GM12878 (cell line): ENCODE results near the gene RABEP1. TPM values are rescaled to one million over a fixed set of nuclear protein-coding genes. Genes with fewer than 3 reads are reported as not detected.
A peak's percentile ranks its signal among the peaks of the same experiment; 100 is the strongest.

Experiments used
- ATAC-seq: fragments of 200-7000 bp; cut with Tn5 transposase; 3 replicates; pipeline ENCODE4 v1.9.1; 2020; ENCODE audit warnings: mild to moderate bottlenecking, moderate library complexity
- BruUV-seq: library from RNA; stranded (reverse); fragments of 400-500 nt; replicated peaks from 2 replicates; lab custom pipeline; 2021; lab: Mats Ljungman, UMichigan
- CTCF ChIA-PET: fragments of 300-600 bp; sonication (Branson Sonifier 250); formaldehyde crosslinking; extraction: SDS; loops from one replicate; lab custom pipeline; 2021; ENCODE audit warnings: inconsistent platforms; lab: Yijun Ruan, JAX
- POLR2A ChIA-PET: fragments of 350-600 bp; formaldehyde crosslinking; extraction: SDS; loops from one replicate; lab custom pipeline; 2021; ENCODE audit warnings: inconsistent platforms; lab: Charles Lee
- RAD21 ChIA-PET: fragments of 300-600 bp; sonication (Branson Sonifier 250); formaldehyde crosslinking; loops from one replicate; lab custom pipeline; 2023; ENCODE audit warnings: antibody characterized with exemption; ENCODE audit not compliant: unreplicated experiment; lab: Charles Lee
- SMC1A ChIA-PET: fragments of 300-600 bp; sonication (Branson Sonifier 250); formaldehyde crosslinking; loops from one replicate; lab custom pipeline; 2023; ENCODE audit not compliant: unreplicated experiment, uncharacterized antibody; lab: Charles Lee
- DNase-seq: peaks from one replicate; pipeline ENCODE4 v3.0.0-alpha.2; 2011; ENCODE audit warnings: low read depth, low spot score
- FAIRE-seq: peaks from 3 replicates; lab custom pipeline; 2011; peaks lifted over from hg19 to GRCh38; lab: Jason Lieb, UNC
- H2AFZ ChIP-seq: 2 replicates; pipeline ENCODE4 v1.6.0; 2011; ENCODE audit warnings: low read depth, low read length, control low read depth; ENCODE audit not compliant: control insufficient read depth
- H3K27ac ChIP-seq: 2 replicates; pipeline ENCODE4 v1.5.1; 2011; ENCODE audit warnings: control low read depth; ENCODE audit not compliant: control insufficient read depth, insufficient read depth
- H3K27me3 ChIP-seq, 2 experiments: replicated peaks in 1 of 2; 2 replicates each; pipeline versions ENCODE4 v1.6.0 to v1.6.1; 2011; ENCODE audit warnings: low read length in 1 of 2; ENCODE audit not compliant: control insufficient read depth in 2 of 2, insufficient read depth in 2 of 2
- H3K36me3 ChIP-seq, 2 experiments: 2 replicates each; pipeline ENCODE4 v1.5.1; 2011; ENCODE audit warnings: low read length in 1 of 2; ENCODE audit not compliant: control insufficient read depth in 2 of 2, insufficient read depth in 2 of 2
- H3K4me1 ChIP-seq: 2 replicates; pipeline ENCODE4 v1.6.1; 2011; ENCODE audit warnings: mild to moderate bottlenecking, low read length, moderate library complexity, mixed read lengths; ENCODE audit not compliant: control insufficient read depth, insufficient read depth
- H3K4me2 ChIP-seq: 2 replicates; pipeline ENCODE4 v1.6.0; 2011; ENCODE audit warnings: control low read depth; ENCODE audit not compliant: control insufficient read depth, insufficient read depth
- H3K4me3 ChIP-seq: fragments of 200-600 bp; sonication (generic); 2 replicates; pipeline ENCODE4 v1.5.1; 2016
- H3K79me2 ChIP-seq: 2 replicates; pipeline ENCODE4 v1.6.0; 2011; ENCODE audit warnings: low read length; ENCODE audit not compliant: control insufficient read depth, insufficient read depth
- H3K9ac ChIP-seq: 2 replicates; pipeline ENCODE4 v1.8.0; 2011; ENCODE audit warnings: low read length, control low read depth, mixed read lengths; ENCODE audit not compliant: control insufficient read depth, insufficient read depth
- H3K9me3 ChIP-seq: replicated peaks from 3 replicates; pipeline ENCODE4 v1.5.1; 2011; ENCODE audit warnings: mild to moderate bottlenecking, low read length; ENCODE audit not compliant: control insufficient read depth, insufficient read depth
- H4K20me1 ChIP-seq: 2 replicates; pipeline ENCODE4 v1.6.0; 2011; ENCODE audit not compliant: control insufficient read depth, insufficient read depth
- CHD1 ChIP-seq: IDR thresholded peaks from 2 replicates; pipeline ENCODE4 v1.6.1; 2012; ENCODE audit warnings: low read depth, low read length, improper control_type of control experiment
- HDAC2 ChIP-seq: fragments of 200-600 bp; sonication (generic); IDR thresholded peaks from 2 replicates; pipeline ENCODE4 v1.6.1; 2017
- MTA3 ChIP-seq: IDR thresholded peaks from 2 replicates; pipeline ENCODE4 v1.6.1; 2012; ENCODE audit warnings: low read length, inconsistent platforms, borderline replicate concordance
- MXI1 ChIP-seq: fragments of 150-350 bp; IDR thresholded peaks from 2 replicates; pipeline ENCODE4 v1.6.1; 2011; ENCODE audit warnings: low read depth, mild to moderate bottlenecking, inconsistent platforms, low read length, improper control_type of control experiment
- NBN ChIP-seq: fragments of 450-650 bp; IDR thresholded peaks from 2 replicates; pipeline ENCODE4 v1.6.1; 2016
- NRF1 ChIP-seq: conservative IDR thresholded peaks from 2 replicates; pipeline ENCODE4 v1.6.1; 2011; ENCODE audit warnings: mild to moderate bottlenecking, low read depth, low read length, improper control_type of control experiment
- TCF3 ChIP-seq: IDR thresholded peaks from 2 replicates; pipeline ENCODE4 v1.6.1; 2012; ENCODE audit warnings: low read depth, mild to moderate bottlenecking, low read length, borderline replicate concordance; ENCODE audit not compliant: insufficient read depth
- YY1 ChIP-seq: IDR thresholded peaks from 2 replicates; pipeline ENCODE4 v1.6.1; 2011; ENCODE audit warnings: low read depth, mild to moderate bottlenecking, low read length
- whole genome bisulfite sequencing: methylation state at CpG from one replicate; pipeline ENCODE4 v1.1.6; 2016; ENCODE audit warnings: low lambda C conversion rate; ENCODE audit not compliant: insufficient replicate concordance, insufficient coverage; ENCODE audit errors: missing lambda C conversion rate; 5-methylcytosine and 5-hydroxymethylcytosine counted together
- in situ Hi-C: fragments of 300-500 bp; cut with MboI; formaldehyde crosslinking; loops from 9 replicates; pipeline ENCODE4 v1.14.3; 2018; ENCODE audit warnings: mixed read lengths
- intact Hi-C: fragments of 100-400 bp; cut with micrococcal nuclease; formaldehyde crosslinking; loops from one replicate; pipeline ENCODE4 v1.14.2; 2022; ENCODE audit not compliant: unreplicated experiment
- polyA plus RNA-seq, 11 experiments: library from polyadenylated mRNA; depleted of rRNA in 4 of 11; unstranded in 6 of 11; stranded (reverse) in 5 of 11; fragments of >200 nt; fragmentation: Nextera tagmentation in 4 of 11; fragmentation: Illumina TruSeq in 1 of 11; extraction: Ambion mirVana in 4 of 11; extraction: Trizol in 1 of 11; gene quantifications; 1 replicate in 1 of 11; 2 replicates in 10 of 11; pipeline versions ENCODE4 v1.2.1 to v1.2.3, GENCODE V29; 2011 to 2016; ENCODE audit warnings: inconsistent platforms in 2 of 11, missing spikeins in 2 of 11, low read depth in 1 of 11
- total RNA-seq, 4 experiments: library from RNA; depleted of rRNA in 3 of 4; stranded (reverse); fragments of >200 nt in 3 of 4; fragmentation: Illumina TruSeq in 1 of 4; extraction: Trizol in 1 of 4; gene quantifications; 2 replicates each; pipeline versions ENCODE4 v1.2.1 to v1.2.3, GENCODE V29; 2013 to 2021
- TF ChIP-seq, protein P1 (sequence below): IDR thresholded peaks from 2 replicates; pipeline ENCODE4 v1.6.1; 2011; ENCODE audit warnings: low read depth, low read length, improper control_type of control experiment, borderline replicate concordance
- TF ChIP-seq, protein P2 (sequence below): fragments of 450-650 bp; IDR thresholded peaks from 2 replicates; pipeline ENCODE4 v1.6.1; 2017; ENCODE audit warnings: mild to moderate bottlenecking
- TF ChIP-seq, protein P3 (sequence below): fragments of 450-650 bp; IDR thresholded peaks from 2 replicates; pipeline ENCODE4 v1.6.1; 2016; ENCODE audit warnings: mild to moderate bottlenecking, moderate library complexity, borderline replicate concordance
- TF ChIP-seq, protein P4 (sequence below): fragments of 450-650 bp; conservative IDR thresholded peaks from 2 replicates; pipeline ENCODE4 v1.6.1; 2017; ENCODE audit warnings: mild to moderate bottlenecking, moderate library complexity

The RABEP1 gene
- total and polyA plus RNA-seq, 10 of the 15 experiments (the other 5 are each of a cell fraction or from before 2014, with no cell fraction given) = 13.4 to 71.4 (median 59.8) TPM

DNA sequence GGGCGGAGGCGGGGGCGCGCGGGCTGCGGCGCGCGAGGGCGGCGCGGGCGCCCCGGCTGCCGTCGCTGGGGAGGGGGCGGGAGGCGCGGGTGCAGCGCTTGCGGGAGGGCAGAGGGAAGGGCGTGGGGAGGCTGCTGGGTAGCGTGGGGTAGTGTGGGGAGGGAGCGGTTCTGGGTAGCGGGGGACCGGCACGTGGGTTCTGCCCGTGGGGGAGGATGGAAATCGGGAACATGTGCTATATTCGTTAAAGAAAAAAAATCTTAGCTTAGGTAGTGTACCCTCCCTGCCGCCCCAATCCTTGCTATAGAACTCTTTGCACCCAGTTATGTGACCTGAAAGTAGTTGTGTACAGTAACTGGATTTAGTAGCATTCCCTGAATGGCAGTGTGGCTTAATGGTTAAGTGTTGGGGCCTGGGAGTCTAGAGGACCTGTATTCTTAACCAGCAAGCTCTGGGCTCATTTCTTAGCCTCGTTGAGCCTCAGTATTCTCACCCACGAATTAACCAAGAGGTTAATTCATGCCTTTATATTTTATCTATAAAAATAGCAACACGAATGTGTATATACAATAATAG is 646 bp downstream of the RABEP1 start (continued):
- TF ChIP-seq TCF3 = no peak
- no peak for TF ChIP-seq HDAC2

DNA sequence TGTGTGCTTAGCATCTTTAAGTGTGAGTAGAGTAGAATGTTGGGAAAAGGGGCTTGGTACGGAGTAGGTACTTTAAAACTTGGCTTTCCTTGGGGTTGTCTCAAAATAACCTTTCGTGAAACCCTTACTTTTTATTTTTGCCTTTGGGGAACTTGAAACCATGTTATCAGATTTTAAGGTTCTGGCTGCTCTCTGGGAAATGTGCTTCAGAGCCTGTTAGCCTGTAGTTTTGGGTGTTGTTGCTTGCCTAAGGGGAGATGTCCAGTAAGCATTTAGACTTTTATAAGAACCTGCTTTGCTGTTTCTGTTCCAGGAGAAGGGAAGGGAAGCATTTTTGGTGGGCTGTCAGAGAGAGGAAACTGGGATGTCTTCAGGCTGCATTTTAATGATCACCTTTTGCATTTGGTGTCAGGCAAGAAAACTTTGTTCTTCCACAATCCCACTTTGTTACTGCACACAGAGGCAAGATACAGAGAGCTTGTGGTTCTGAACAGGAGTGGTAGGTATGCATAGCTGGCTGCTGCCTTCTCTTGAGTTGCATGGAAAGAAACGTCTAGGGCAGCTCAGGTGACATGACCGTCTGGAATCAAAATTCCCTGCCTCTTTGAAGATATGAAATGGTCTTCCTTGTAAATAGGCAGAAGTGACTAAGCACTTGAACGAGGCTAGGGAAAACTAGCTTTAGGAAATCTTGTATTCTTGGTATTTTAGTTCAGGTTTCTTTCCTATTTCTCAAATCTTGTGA is 1.7 kb downstream of the RABEP1 start:
- peaks cover 14% of the 10 kb centered on the region for H3K4me1 ChIP-seq
- H3K27me3 ChIP-seq = no peaks in the 10 kb centered on the region
- WGBS = 2% methylated on average over 5 of the region's 5 CpGs
- in situ Hi-C loops = no loop called here
- H3K79me2 ChIP-seq = peaks cover 64% of the 10 kb centered on the region
- ChIA-PET SMC1A (interaction anchor here (0.8 to 6.1 kb wide), 12 partner anchors 10 to 140 kb away, joined by 3 to 65 read pairs (median 4); no protein-coding TSS in a partner anchor), POLR2A (interaction anchor here (0.7 to 7.1 kb wide), 9 partner anchors 13 to 332 kb away, joined by 3 to 45 read pairs (median 4); partner anchors contain the start of gene ENO3), CTCF (interaction anchor here (0.7 to 4.9 kb wide), 8 partner anchors 13 to 266 kb away, joined by 3 to 26 read pairs (median 5); partner anchors contain the start of gene C1QBP), RAD21 (interaction anchor here (0.8 to 1.9 kb wide), 9 partner anchors 13 to 136 kb away, joined by 3 to 4 read pairs (median 3); partner anchors contain the start of gene NUP88)
- peak; percentile 21 for ATAC-seq
- no peak overlapping the region for H2AFZ ChIP-seq
- peak overlapping the region; percentile 99 for H3K4me2 ChIP-seq
- H3K36me3 ChIP-seq = peaks cover 0 to 7% of the 10 kb centered on the region in 2 experiments; a peak in 1 of 4 replicates
- FAIRE-seq = no peak
- no peak for DNase-seq
- H3K9me3 ChIP-seq = no peaks in the 10 kb centered on the region
- intact Hi-C loops = no loop called here
- peak overlapping the region; percentile 92 for H3K9ac ChIP-seq
- no TSS peak for BruUV-seq
- peak overlapping the region; percentile 78 for H3K27ac ChIP-seq
- H3K4me3 ChIP-seq = peak overlapping the region; percentile 79
- no peaks in the 10 kb centered on the region for H4K20me1 ChIP-seq
- TF ChIP-seq CHD1 (no peak), NBN (no peak), MXI1 (no peak), YY1 (no peak), MTA3 (no peak), NRF1 (no peak)
- TF ChIP-seq, protein P1, sequence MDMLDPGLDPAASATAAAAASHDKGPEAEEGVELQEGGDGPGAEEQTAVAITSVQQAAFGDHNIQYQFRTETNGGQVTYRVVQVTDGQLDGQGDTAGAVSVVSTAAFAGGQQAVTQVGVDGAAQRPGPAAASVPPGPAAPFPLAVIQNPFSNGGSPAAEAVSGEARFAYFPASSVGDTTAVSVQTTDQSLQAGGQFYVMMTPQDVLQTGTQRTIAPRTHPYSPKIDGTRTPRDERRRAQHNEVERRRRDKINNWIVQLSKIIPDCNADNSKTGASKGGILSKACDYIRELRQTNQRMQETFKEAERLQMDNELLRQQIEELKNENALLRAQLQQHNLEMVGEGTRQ = no peak
- TF ChIP-seq, protein P2, sequence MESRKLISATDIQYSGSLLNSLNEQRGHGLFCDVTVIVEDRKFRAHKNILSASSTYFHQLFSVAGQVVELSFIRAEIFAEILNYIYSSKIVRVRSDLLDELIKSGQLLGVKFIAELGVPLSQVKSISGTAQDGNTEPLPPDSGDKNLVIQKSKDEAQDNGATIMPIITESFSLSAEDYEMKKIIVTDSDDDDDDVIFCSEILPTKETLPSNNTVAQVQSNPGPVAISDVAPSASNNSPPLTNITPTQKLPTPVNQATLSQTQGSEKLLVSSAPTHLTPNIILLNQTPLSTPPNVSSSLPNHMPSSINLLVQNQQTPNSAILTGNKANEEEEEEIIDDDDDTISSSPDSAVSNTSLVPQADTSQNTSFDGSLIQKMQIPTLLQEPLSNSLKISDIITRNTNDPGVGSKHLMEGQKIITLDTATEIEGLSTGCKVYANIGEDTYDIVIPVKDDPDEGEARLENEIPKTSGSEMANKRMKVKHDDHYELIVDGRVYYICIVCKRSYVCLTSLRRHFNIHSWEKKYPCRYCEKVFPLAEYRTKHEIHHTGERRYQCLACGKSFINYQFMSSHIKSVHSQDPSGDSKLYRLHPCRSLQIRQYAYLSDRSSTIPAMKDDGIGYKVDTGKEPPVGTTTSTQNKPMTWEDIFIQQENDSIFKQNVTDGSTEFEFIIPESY = no peak
- TF ChIP-seq, protein P3, sequence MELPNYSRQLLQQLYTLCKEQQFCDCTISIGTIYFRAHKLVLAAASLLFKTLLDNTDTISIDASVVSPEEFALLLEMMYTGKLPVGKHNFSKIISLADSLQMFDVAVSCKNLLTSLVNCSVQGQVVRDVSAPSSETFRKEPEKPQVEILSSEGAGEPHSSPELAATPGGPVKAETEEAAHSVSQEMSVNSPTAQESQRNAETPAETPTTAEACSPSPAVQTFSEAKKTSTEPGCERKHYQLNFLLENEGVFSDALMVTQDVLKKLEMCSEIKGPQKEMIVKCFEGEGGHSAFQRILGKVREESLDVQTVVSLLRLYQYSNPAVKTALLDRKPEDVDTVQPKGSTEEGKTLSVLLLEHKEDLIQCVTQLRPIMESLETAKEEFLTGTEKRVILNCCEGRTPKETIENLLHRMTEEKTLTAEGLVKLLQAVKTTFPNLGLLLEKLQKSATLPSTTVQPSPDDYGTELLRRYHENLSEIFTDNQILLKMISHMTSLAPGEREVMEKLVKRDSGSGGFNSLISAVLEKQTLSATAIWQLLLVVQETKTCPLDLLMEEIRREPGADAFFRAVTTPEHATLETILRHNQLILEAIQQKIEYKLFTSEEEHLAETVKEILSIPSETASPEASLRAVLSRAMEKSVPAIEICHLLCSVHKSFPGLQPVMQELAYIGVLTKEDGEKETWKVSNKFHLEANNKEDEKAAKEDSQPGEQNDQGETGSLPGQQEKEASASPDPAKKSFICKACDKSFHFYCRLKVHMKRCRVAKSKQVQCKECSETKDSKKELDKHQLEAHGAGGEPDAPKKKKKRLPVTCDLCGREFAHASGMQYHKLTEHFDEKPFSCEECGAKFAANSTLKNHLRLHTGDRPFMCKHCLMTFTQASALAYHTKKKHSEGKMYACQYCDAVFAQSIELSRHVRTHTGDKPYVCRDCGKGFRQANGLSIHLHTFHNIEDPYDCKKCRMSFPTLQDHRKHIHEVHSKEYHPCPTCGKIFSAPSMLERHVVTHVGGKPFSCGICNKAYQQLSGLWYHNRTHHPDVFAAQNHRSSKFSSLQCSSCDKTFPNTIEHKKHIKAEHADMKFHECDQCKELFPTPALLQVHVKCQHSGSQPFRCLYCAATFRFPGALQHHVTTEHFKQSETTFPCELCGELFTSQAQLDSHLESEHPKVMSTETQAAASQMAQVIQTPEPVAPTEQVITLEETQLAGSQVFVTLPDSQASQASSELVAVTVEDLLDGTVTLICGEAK = no peak
- TF ChIP-seq, protein P4, sequence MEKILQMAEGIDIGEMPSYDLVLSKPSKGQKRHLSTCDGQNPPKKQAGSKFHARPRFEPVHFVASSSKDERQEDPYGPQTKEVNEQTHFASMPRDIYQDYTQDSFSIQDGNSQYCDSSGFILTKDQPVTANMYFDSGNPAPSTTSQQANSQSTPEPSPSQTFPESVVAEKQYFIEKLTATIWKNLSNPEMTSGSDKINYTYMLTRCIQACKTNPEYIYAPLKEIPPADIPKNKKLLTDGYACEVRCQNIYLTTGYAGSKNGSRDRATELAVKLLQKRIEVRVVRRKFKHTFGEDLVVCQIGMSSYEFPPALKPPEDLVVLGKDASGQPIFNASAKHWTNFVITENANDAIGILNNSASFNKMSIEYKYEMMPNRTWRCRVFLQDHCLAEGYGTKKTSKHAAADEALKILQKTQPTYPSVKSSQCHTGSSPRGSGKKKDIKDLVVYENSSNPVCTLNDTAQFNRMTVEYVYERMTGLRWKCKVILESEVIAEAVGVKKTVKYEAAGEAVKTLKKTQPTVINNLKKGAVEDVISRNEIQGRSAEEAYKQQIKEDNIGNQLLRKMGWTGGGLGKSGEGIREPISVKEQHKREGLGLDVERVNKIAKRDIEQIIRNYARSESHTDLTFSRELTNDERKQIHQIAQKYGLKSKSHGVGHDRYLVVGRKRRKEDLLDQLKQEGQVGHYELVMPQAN = no peak
